GM12878 (cell line): Measurements from ENCODE around the gene ADH1A. TPM values are rescaled to one million over a fixed set of nuclear protein-coding genes. Genes with fewer than 3 reads are reported as not detected.

ENCODE experiments used
- ATAC-seq: fragments of 200-7000 bp; cut with Tn5 transposase; 3 replicates; pipeline ENCODE4 v1.9.1; 2020; ENCODE audit warnings: mild to moderate bottlenecking, moderate library complexity
- BruUV-seq: library from RNA; stranded (reverse); fragments of 400-500 nt; replicated peaks from 2 replicates; lab custom pipeline; 2021; lab: Mats Ljungman, UMichigan
- CTCF ChIA-PET: fragments of 300-600 bp; sonication (Branson Sonifier 250); formaldehyde crosslinking; extraction: SDS; loops from one replicate; lab custom pipeline; 2021; ENCODE audit warnings: inconsistent platforms; lab: Yijun Ruan, JAX
- POLR2A ChIA-PET: fragments of 350-600 bp; formaldehyde crosslinking; extraction: SDS; loops from one replicate; lab custom pipeline; 2021; ENCODE audit warnings: inconsistent platforms; lab: Charles Lee
- RAD21 ChIA-PET: fragments of 300-600 bp; sonication (Branson Sonifier 250); formaldehyde crosslinking; loops from one replicate; lab custom pipeline; 2023; ENCODE audit warnings: antibody characterized with exemption; ENCODE audit not compliant: unreplicated experiment; lab: Charles Lee
- SMC1A ChIA-PET: fragments of 300-600 bp; sonication (Branson Sonifier 250); formaldehyde crosslinking; loops from one replicate; lab custom pipeline; 2023; ENCODE audit not compliant: unreplicated experiment, uncharacterized antibody; lab: Charles Lee
- DNase-seq: peaks from one replicate; pipeline ENCODE4 v3.0.0-alpha.2; 2011; ENCODE audit warnings: low read depth, low spot score
- FAIRE-seq: peaks from 3 replicates; lab custom pipeline; 2011; peaks lifted over from hg19 to GRCh38; lab: Jason Lieb, UNC
- H2AFZ ChIP-seq: 2 replicates; pipeline ENCODE4 v1.6.0; 2011; ENCODE audit warnings: low read depth, low read length, control low read depth; ENCODE audit not compliant: control insufficient read depth
- H3K27ac ChIP-seq: 2 replicates; pipeline ENCODE4 v1.5.1; 2011; ENCODE audit warnings: control low read depth; ENCODE audit not compliant: control insufficient read depth, insufficient read depth
- H3K27me3 ChIP-seq, 2 experiments: replicated peaks in 1 of 2; 2 replicates each; pipeline versions ENCODE4 v1.6.0 to v1.6.1; 2011; ENCODE audit warnings: low read length in 1 of 2; ENCODE audit not compliant: control insufficient read depth in 2 of 2, insufficient read depth in 2 of 2
- H3K36me3 ChIP-seq, 2 experiments: 2 replicates each; pipeline ENCODE4 v1.5.1; 2011; ENCODE audit warnings: low read length in 1 of 2; ENCODE audit not compliant: control insufficient read depth in 2 of 2, insufficient read depth in 2 of 2
- H3K4me1 ChIP-seq: 2 replicates; pipeline ENCODE4 v1.6.1; 2011; ENCODE audit warnings: mild to moderate bottlenecking, low read length, moderate library complexity, mixed read lengths; ENCODE audit not compliant: control insufficient read depth, insufficient read depth
- H3K4me2 ChIP-seq: 2 replicates; pipeline ENCODE4 v1.6.0; 2011; ENCODE audit warnings: control low read depth; ENCODE audit not compliant: control insufficient read depth, insufficient read depth
- H3K4me3 ChIP-seq: fragments of 200-600 bp; sonication (generic); 2 replicates; pipeline ENCODE4 v1.5.1; 2016
- H3K79me2 ChIP-seq: 2 replicates; pipeline ENCODE4 v1.6.0; 2011; ENCODE audit warnings: low read length; ENCODE audit not compliant: control insufficient read depth, insufficient read depth
- H3K9ac ChIP-seq: 2 replicates; pipeline ENCODE4 v1.8.0; 2011; ENCODE audit warnings: low read length, control low read depth, mixed read lengths; ENCODE audit not compliant: control insufficient read depth, insufficient read depth
- H3K9me3 ChIP-seq: replicated peaks from 3 replicates; pipeline ENCODE4 v1.5.1; 2011; ENCODE audit warnings: mild to moderate bottlenecking, low read length; ENCODE audit not compliant: control insufficient read depth, insufficient read depth
- H4K20me1 ChIP-seq: 2 replicates; pipeline ENCODE4 v1.6.0; 2011; ENCODE audit not compliant: control insufficient read depth, insufficient read depth
- ASH2L ChIP-seq: fragments of 300-600, 200-600 bp; sonication (generic); IDR thresholded peaks from 2 replicates; pipeline ENCODE4 v1.6.1; 2017; ENCODE audit warnings: low read depth, mild to moderate bottlenecking, borderline replicate concordance
- CHD4 ChIP-seq: fragments of 200-600 bp; sonication (generic); IDR thresholded peaks from 2 replicates; pipeline ENCODE4 v1.6.1; 2016; ENCODE audit warnings: mild to moderate bottlenecking
- KDM1A ChIP-seq: fragments of 200-600 bp; sonication (generic); IDR thresholded peaks from 2 replicates; pipeline ENCODE4 v1.6.1; 2016; ENCODE audit warnings: borderline replicate concordance
- NFXL1 ChIP-seq: fragments of 450-650 bp; IDR thresholded peaks from 2 replicates; pipeline ENCODE4 v1.6.1; 2017; ENCODE audit warnings: antibody characterized with exemption, mild to moderate bottlenecking, borderline replicate concordance
- SUPT20H ChIP-seq: IDR thresholded peaks from 2 replicates; pipeline ENCODE4 v1.6.1; 2011; ENCODE audit warnings: low read depth, mild to moderate bottlenecking, low read length, moderate library complexity, borderline replicate concordance; ENCODE audit not compliant: control insufficient read depth
- WGBS: methylation state at CpG from one replicate; pipeline ENCODE4 v1.1.6; 2016; ENCODE audit warnings: low lambda C conversion rate; ENCODE audit not compliant: insufficient replicate concordance, insufficient coverage; ENCODE audit errors: missing lambda C conversion rate; 5-methylcytosine and 5-hydroxymethylcytosine counted together
- in situ Hi-C: fragments of 300-500 bp; cut with MboI; formaldehyde crosslinking; loops from 9 replicates; pipeline ENCODE4 v1.14.3; 2018; ENCODE audit warnings: mixed read lengths
- intact Hi-C: fragments of 100-400 bp; cut with micrococcal nuclease; formaldehyde crosslinking; loops from one replicate; pipeline ENCODE4 v1.14.2; 2022; ENCODE audit not compliant: unreplicated experiment
- polyA plus RNA-seq, 11 experiments: library from polyadenylated mRNA; depleted of rRNA in 4 of 11; unstranded in 6 of 11; stranded (reverse) in 5 of 11; fragments of >200 nt; fragmentation: Nextera tagmentation in 4 of 11; fragmentation: Illumina TruSeq in 1 of 11; extraction: Ambion mirVana in 4 of 11; extraction: Trizol in 1 of 11; gene quantifications; 1 replicate in 1 of 11; 2 replicates in 10 of 11; pipeline versions ENCODE4 v1.2.1 to v1.2.3, GENCODE V29; 2011 to 2016; ENCODE audit warnings: inconsistent platforms in 2 of 11, missing spikeins in 2 of 11, low read depth in 1 of 11
- total RNA-seq, 4 experiments: library from RNA; depleted of rRNA in 3 of 4; stranded (reverse); fragments of >200 nt in 3 of 4; fragmentation: Illumina TruSeq in 1 of 4; extraction: Trizol in 1 of 4; gene quantifications; 2 replicates each; pipeline versions ENCODE4 v1.2.1 to v1.2.3, GENCODE V29; 2013 to 2021
- TF ChIP-seq, protein P1 (sequence below): IDR thresholded peaks from 2 replicates; pipeline ENCODE4 v1.6.1; 2012; ENCODE audit warnings: mild to moderate bottlenecking, low read depth, low read length

Gene ADH1A
- total and polyA plus RNA-seq, 10 of the 15 experiments (the other 5 are each of a cell fraction or from before 2014, with no cell fraction given) = not detected

GRCh38 chr4:99293357-99293756 lies 2.6 kb upstream of the ADH1A start:
- TF ChIP-seq SUPT20H (no peak), KDM1A (no peak), ASH2L (no peak), NFXL1 (no peak), CHD4 (no peak)
- TF ChIP-seq, protein P1, sequence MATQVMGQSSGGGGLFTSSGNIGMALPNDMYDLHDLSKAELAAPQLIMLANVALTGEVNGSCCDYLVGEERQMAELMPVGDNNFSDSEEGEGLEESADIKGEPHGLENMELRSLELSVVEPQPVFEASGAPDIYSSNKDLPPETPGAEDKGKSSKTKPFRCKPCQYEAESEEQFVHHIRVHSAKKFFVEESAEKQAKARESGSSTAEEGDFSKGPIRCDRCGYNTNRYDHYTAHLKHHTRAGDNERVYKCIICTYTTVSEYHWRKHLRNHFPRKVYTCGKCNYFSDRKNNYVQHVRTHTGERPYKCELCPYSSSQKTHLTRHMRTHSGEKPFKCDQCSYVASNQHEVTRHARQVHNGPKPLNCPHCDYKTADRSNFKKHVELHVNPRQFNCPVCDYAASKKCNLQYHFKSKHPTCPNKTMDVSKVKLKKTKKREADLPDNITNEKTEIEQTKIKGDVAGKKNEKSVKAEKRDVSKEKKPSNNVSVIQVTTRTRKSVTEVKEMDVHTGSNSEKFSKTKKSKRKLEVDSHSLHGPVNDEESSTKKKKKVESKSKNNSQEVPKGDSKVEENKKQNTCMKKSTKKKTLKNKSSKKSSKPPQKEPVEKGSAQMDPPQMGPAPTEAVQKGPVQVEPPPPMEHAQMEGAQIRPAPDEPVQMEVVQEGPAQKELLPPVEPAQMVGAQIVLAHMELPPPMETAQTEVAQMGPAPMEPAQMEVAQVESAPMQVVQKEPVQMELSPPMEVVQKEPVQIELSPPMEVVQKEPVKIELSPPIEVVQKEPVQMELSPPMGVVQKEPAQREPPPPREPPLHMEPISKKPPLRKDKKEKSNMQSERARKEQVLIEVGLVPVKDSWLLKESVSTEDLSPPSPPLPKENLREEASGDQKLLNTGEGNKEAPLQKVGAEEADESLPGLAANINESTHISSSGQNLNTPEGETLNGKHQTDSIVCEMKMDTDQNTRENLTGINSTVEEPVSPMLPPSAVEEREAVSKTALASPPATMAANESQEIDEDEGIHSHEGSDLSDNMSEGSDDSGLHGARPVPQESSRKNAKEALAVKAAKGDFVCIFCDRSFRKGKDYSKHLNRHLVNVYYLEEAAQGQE = no peak
- TF ChIP-seq, all 136 proteins: peak for 0
- DNase-seq (no peak), FAIRE-seq (no peak), ATAC-seq (no peak)
- H3K36me3 ChIP-seq = no peaks in the 10 kb centered on the region
- no peaks in the 10 kb centered on the region for H3K9me3 ChIP-seq
- ChIA-PET POLR2A (no interaction called here), CTCF (no interaction called here), SMC1A (no interaction called here), RAD21 (no interaction called here)
- H3K27ac ChIP-seq = no peak overlapping the region
- no peak overlapping the region for H3K4me2 ChIP-seq
- H3K4me1 ChIP-seq = no peaks in the 10 kb centered on the region
- WGBS = 11% methylated on average over 5 of the region's 5 CpGs
- intact Hi-C loops = no loop called here
- in situ Hi-C loops = no loop called here
- no peak overlapping the region for H3K4me3 ChIP-seq
- H3K79me2 ChIP-seq = no peaks in the 10 kb centered on the region
- H3K27me3 ChIP-seq = no peaks in the 10 kb centered on the region
- H3K9ac ChIP-seq = no peak overlapping the region
- BruUV-seq = no TSS peak
- no peaks in the 10 kb centered on the region for H4K20me1 ChIP-seq
- H2AFZ ChIP-seq = no peak overlapping the region
